ENCODE measurements around the gene EML5. TPM values are rescaled to one million over a fixed set of nuclear protein-coding genes. Genes with fewer than 3 reads are reported as not detected.

EML5 gene
- total and polyA plus RNA-seq, 2 of the 13 experiments (the other 11 are each of a cell fraction or from before 2014, with no cell fraction given) = 0.11 TPM; not detected in 1

- BruUV-seq (replicated peaks) = no TSS peak
- TF ChIP-seq HOXA9 (CRISPR knock-in tag; IDR thresholded peaks at IDR 0.05; ENCODE audit: borderline replicate concordance) = no peak
- TF ChIP-seq RELA (CRISPR knock-in tag; IDR thresholded peaks at IDR 0.05) = no peak
- no peak for TF ChIP-seq MXD3 (CRISPR knock-in tag; IDR thresholded peaks at IDR 0.05)
- TF ChIP-seq ZNF142 (CRISPR knock-in tag; IDR thresholded peaks at IDR 0.05) = no peak
- no peak for TF ChIP-seq ZBTB42 (CRISPR knock-in tag; IDR thresholded peaks at IDR 0.05)
- no peak for TF ChIP-seq ELK4 (CRISPR knock-in tag; IDR thresholded peaks at IDR 0.05; ENCODE audit: borderline replicate concordance)
- no peak for TF ChIP-seq AKNA (CRISPR knock-in tag; IDR thresholded peaks at IDR 0.05; ENCODE audit: borderline replicate concordance)
- TF ChIP-seq KAT7 (CRISPR knock-in tag; IDR thresholded peaks at IDR 0.05; ENCODE audit: borderline replicate concordance) = no peak
- TF ChIP-seq NFE2L2 (IDR thresholded peaks at IDR 0.05; ENCODE audit: low read length) = no peak
- no peak for TF ChIP-seq ZUFSP (CRISPR knock-in tag; IDR thresholded peaks at IDR 0.05; ENCODE audit: borderline replicate concordance)
These were observed 200.7 kb downstream of the EML5 start for GRCh38 chr14:88592031-88592430.

More at GRCh38 chr14:88592031-88592430, 200.7 kb downstream of the EML5 start:
- Histone ChIP-seq H3K4me3 (replicated peaks in 1 of 3; ENCODE audit: insufficient read depth in 1 of 3, low read depth in 2 of 3, low read length in 3 of 3) (no peak overlapping the region), H3K79me2 (ENCODE audit: insufficient read depth, low read length) (no peaks in the 10 kb centered on the region), H3K36me3 (replicated peaks in 1 of 2; ENCODE audit: control insufficient read depth in 1 of 2, insufficient read depth in 2 of 2, low read length in 2 of 2) (peaks cover 15 to 41% of the 10 kb centered on the region in 2 experiments), H2AFZ (ENCODE audit: low read length) (no peak overlapping the region), H3K4me2 (ENCODE audit: low read depth, low read length) (no peak overlapping the region), H3K9me3 (ENCODE audit: low read length) (no peaks in the 10 kb centered on the region), H4K20me1 (ENCODE audit: insufficient read depth, low read length) (no peaks in the 10 kb centered on the region), H3K9ac (ENCODE audit: insufficient read depth, low read depth, low read length) (no peak overlapping the region), H3K27ac (ENCODE audit: extremely low read length, insufficient read depth, low read length) (no peak overlapping the region), H3K4me1 (ENCODE audit: insufficient read depth, low read length) (no peaks in the 10 kb centered on the region), H3K27me3 (ENCODE audit: control insufficient read depth in 1 of 2, insufficient read depth in 2 of 2, low read length in 2 of 2) (no peaks in the 10 kb centered on the region)
- no peak for DNase-seq (ENCODE audit: low spot score)
- ChIA-PET POLR2A (no interaction called here), CTCF (ENCODE audit: low intra/inter-chr PET ratio, low total read pairs) (no interaction called here)
- WGBS (ENCODE audit: low lambda C conversion rate) = 85% methylated on average over 1 of the region's 1 CpG
- intact Hi-C loops (cut with micrococcal nuclease; ENCODE audit: unreplicated experiment) (no loop called here), in situ Hi-C loops (cut with HindIII; ENCODE audit: extremely low pct_ligation_motif_present, low pct_unique_long_range_greater_than_20kb) (no loop called here)
- FAIRE-seq = no peak
- no peak for ATAC-seq
